GM19099 (cell line): ENCODE results near the gene MRGPRF.

Experiments
- POLR2A ChIP-seq: IDR thresholded peaks from 3 replicates; pipeline ENCODE4 v1.6.1; 2011; ENCODE audit warnings: low read depth; ENCODE audit not compliant: insufficient read length; ENCODE audit errors: extremely low read depth

The MRGPRF gene

GRCh38 chr11:69012092-69013008 lies 696 bp downstream of the MRGPRF start:
- TF ChIP-seq POLR2A, result no peak

- TF ChIP-seq POLR2A, result no peak
Measured at GRCh38 chr11:69011624-69012091, 1.4 kb downstream of the MRGPRF start.

DNA sequence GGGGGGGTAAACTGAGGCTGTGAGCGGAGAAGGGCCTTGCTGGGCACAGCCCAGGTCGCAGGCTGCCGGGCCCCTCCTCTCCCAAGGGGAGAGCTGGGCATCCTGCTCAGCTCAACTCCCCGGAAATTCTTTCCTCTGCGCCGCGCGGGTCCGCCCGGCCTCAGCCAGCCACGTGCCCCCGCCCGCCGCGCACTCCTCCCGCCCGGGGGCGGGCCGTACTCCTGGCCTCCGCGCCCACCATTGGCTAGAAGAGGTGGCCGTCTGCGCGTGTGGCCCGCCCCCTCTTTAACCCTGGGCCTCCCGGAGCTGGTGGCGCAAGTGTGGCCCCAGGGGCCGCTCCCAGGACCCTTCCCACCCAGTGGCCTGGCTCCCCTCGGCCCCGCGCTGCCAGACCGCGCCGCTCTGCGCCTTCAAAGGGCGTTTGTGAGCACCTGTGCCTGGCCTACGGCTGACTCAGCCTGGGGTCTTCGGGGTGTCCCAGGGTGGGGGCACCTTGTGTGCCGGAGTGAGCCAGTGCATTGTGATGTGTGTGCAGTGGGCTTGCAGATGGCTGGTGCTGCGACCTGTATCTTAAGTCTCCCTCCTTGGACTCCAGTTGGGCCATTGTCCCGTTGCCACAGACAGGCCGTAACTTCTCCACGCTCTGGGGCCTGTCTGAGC lies 2.0 kb downstream of the MRGPRF start:
- TF ChIP-seq POLR2A, result no peak

DNA sequence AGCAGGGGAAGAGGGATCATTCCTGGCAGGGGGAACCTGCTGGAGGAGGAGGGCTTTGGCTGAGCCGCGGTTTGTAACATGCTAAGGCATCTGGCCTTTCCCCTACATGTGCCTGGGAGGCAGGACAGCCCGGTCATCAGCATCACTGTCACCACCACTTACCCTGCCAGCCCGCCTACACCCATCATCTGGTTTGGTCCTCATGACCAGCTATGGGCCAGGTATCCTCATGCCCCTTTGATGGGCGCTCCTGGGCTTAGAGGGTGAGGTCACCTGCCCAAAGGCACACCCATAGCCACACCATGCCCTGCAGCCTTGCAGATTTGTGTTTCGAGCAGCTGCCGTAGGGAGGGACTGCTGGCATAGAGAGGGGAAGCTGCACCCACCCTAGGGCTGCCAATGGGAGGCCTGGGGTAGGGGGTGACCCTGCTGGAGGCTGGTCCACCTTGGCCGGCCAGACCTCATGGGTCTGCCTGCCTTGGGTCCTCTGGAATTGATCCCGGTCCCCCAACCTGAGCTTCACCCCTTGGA lies 2.6 kb downstream of the MRGPRF start:
- TF ChIP-seq POLR2A, result no peak

GRCh38 chr11:69009441-69010211 lies 3.4 kb downstream of the MRGPRF start:
- TF ChIP-seq POLR2A, result no peak

- TF ChIP-seq POLR2A, result no peak
Measured at GRCh38 chr11:69008737-69009440, 4.2 kb downstream of the MRGPRF start.

GRCh38 chr11:69007975-69008381 lies 5.1 kb downstream of the MRGPRF start:
- TF ChIP-seq POLR2A, result no peak

GRCh38 chr11:69006816-69007215 lies 6.2 kb downstream of the MRGPRF start:
- TF ChIP-seq POLR2A, result no peak

- no peak for TF ChIP-seq POLR2A
Measured at GRCh38 chr11:69005631-69006368, 7.2 kb downstream of the MRGPRF start.

- TF ChIP-seq POLR2A, result no peak
Measured at GRCh38 chr11:69005183-69005630, 7.8 kb downstream of the MRGPRF start.

DNA sequence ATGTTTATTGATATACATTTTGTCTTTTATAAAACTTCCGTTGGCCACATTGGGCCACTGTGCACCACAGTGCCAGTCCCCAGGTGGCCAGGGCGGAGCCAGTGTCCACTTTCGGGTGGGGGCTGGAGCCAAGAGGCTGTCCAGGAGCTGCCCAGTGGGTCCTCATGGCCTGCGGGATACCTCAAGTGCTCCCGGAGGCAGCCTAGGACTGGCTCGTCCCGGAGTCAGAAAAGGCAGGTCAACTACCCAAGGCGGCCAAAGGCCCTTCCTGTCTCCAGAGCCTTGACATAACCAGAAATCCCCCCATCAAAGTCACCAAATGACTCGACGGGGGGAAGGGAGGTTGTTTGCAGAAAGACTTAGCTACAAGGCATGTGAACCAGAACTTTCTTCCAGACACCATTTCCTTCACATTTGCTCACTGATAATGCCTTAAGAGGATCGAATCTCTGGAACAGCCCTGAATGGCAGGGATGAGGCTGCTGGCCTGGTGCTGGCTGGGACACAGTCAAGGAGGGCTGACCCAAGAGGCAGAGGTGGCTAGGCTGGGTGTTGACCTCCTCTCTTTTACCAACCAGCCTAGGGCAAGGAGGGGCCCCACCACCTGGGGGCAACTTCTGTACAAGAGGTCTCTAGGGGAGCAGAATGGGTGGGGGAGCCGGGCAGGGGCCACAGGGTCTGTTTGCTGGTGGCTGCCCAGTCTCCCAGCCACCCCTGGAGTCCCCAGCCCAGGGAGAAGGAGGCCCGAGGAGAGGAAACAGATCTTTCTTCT lies 8.4 kb downstream of the MRGPRF start:
- no peak for TF ChIP-seq POLR2A

- TF ChIP-seq POLR2A, result no peak
Measured at GRCh38 chr11:69003866-69004367, 9.1 kb downstream of the MRGPRF start.
